K562 (cell line): Measurements from ENCODE around the gene NDST4. TPM values are rescaled to one million over a fixed set of nuclear protein-coding genes. Genes with fewer than 3 reads are reported as not detected.

Source experiments
- DIDO1 ChIP-seq: fragments of 450-650 bp; IDR thresholded peaks from 2 replicates; pipeline ENCODE4 v1.6.1; 2016; ENCODE audit warnings: low read depth, missing biosample characterization, missing genetic modification characterization
- THAP12 ChIP-seq: fragments of 250-450 bp; sonication (Bioruptor Pico); IDR thresholded peaks from 2 replicates; pipeline ENCODE4 v1.9.0; 2021; ENCODE audit warnings: mild to moderate bottlenecking, inconsistent platforms
- ZNF174 ChIP-seq: fragments of 250-450 bp; sonication (Bioruptor Pico); IDR thresholded peaks from 2 replicates; pipeline ENCODE4 v1.4.0; 2020; ENCODE audit warnings: mild to moderate bottlenecking
- polyA plus RNA-seq, 8 experiments: library from polyadenylated mRNA; depleted of rRNA in 4 of 8; stranded (reverse) in 5 of 8; unstranded in 3 of 8; fragments of >200 nt; fragmentation: Nextera tagmentation in 2 of 8; fragmentation: Illumina TruSeq in 1 of 8; extraction: Ambion mirVana in 2 of 8; extraction: Trizol in 1 of 8; gene quantifications; 2 replicates each; pipeline versions ENCODE4 v1.2.1 to v1.2.3, GENCODE V29; 2011 to 2014; ENCODE audit warnings: inconsistent platforms in 1 of 8, missing spikeins in 1 of 8
- total RNA-seq, 7 experiments: library from RNA; depleted of rRNA in 6 of 7; stranded (reverse); fragments of >200 nt in 6 of 7; fragmentation: Illumina TruSeq in 2 of 7; extraction: Trizol in 2 of 7; gene quantifications; 2 replicates each; pipeline versions ENCODE4 v1.2.1 to v1.2.3, GENCODE V29; 2011 to 2021; ENCODE audit warnings: low replicate concordance in 1 of 7
- TF ChIP-seq, protein P1 (sequence below): fragments of 450-650 bp; IDR thresholded peaks from 2 replicates; pipeline ENCODE4 v1.6.1; 2016; ENCODE audit warnings: low read depth

NDST4 gene
- total and polyA plus RNA-seq, 9 of the 15 experiments (the other 6 are each of a cell fraction or from before 2014, with no cell fraction given), result not detected

DNA sequence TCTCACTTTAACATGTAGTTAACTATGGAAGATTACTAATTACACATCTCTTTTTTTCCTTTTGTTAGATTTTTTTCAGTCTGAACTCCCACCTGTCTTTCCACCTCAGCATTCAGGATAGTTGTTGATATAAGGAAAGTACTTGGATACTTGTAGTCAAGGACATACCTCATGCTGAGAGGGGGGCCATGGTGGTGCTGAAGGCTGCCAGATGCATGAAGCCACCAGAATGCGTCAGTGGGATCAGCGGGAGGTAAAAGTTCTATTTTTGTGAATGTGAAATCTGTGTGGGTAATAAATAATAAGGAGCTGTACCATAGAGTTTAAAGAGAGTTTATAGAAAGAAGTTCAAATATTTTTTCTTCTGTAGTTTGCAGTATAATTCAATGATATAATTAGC is 13.1 kb upstream of the NDST4 start (continued):
- TF ChIP-seq, protein P1, sequence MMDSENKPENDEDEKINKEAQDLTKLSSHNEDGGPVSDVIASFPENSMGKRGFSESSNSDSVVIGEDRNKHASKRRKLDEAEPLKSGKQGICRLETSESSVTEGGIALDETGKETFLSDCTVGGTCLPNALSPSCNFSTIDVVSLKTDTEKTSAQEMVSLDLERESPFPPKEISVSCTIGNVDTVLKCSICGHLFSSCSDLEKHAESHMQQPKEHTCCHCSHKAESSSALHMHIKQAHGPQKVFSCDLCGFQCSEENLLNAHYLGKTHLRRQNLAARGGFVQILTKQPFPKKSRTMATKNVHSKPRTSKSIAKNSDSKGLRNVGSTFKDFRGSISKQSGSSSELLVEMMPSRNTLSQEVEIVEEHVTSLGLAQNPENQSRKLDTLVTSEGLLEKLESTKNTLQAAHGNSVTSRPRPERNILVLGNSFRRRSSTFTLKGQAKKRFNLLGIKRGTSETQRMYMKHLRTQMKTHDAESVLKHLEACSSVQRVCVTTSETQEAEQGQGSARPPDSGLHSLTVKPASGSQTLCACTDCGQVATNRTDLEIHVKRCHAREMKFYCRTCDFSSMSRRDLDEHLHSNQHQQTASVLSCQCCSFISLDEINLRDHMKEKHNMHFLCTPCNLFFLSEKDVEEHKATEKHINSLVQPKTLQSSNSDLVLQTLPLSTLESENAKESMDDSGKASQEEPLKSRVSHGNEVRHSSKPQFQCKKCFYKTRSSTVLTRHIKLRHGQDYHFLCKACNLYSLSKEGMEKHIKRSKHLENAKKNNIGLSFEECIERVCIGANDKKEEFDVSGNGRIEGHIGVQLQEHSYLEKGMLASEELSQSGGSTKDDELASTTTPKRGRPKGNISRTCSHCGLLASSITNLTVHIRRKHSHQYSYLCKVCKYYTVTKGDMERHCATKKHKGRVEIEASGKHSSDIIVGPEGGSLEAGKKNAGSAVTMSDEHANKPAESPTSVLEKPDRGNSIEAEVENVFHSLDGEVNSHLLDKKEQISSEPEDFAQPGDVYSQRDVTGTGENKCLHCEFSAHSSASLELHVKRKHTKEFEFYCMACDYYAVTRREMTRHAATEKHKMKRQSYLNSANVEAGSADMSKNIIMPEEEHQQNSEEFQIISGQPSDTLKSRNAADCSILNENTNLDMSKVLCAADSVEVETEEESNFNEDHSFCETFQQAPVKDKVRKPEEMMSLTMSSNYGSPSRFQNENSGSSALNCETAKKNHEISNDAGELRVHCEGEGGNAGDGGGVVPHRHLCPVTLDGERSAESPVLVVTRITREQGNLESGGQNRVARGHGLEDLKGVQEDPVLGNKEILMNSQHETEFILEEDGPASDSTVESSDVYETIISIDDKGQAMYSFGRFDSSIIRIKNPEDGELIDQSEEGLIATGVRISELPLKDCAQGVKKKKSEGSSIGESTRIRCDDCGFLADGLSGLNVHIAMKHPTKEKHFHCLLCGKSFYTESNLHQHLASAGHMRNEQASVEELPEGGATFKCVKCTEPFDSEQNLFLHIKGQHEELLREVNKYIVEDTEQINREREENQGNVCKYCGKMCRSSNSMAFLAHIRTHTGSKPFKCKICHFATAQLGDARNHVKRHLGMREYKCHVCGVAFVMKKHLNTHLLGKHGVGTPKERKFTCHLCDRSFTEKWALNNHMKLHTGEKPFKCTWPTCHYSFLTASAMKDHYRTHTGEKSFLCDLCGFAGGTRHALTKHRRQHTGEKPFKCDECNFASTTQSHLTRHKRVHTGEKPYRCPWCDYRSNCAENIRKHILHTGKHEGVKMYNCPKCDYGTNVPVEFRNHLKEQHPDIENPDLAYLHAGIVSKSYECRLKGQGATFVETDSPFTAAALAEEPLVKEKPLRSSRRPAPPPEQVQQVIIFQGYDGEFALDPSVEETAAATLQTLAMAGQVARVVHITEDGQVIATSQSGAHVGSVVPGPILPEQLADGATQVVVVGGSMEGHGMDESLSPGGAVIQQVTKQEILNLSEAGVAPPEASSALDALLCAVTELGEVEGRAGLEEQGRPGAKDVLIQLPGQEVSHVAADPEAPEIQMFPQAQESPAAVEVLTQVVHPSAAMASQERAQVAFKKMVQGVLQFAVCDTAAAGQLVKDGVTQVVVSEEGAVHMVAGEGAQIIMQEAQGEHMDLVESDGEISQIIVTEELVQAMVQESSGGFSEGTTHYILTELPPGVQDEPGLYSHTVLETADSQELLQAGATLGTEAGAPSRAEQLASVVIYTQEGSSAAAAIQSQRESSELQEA, result no peak
- TF ChIP-seq ZNF174 (CRISPR knock-in tag) (no peak), THAP12 (CRISPR knock-in tag) (no peak), DIDO1 (tag) (no peak)
